H9 (cell line): ENCODE results near the gene VEGFC. TPM values are rescaled to one million over a fixed set of nuclear protein-coding genes. Genes with fewer than 3 reads are reported as not detected.

Source experiments
- DNase-seq: peaks from one replicate; pipeline ENCODE4 v3.0.0-alpha.2; 2017
- H2AFZ ChIP-seq: one replicate; pipeline ENCODE4 v1.6.1; 2013; ENCODE audit warnings: mild to moderate bottlenecking, low read length, control low read depth, moderate library complexity
- H2AK5ac ChIP-seq: 2 replicates; pipeline ENCODE4 v1.6.1; 2013; ENCODE audit warnings: low read length, control low read depth, mixed read lengths; ENCODE audit not compliant: insufficient read length
- H2BK120ac ChIP-seq: one replicate; pipeline ENCODE4 v1.6.1; 2013; ENCODE audit warnings: low read depth, mild to moderate bottlenecking, low read length, control low read depth, inconsistent platforms; ENCODE audit not compliant: poor library complexity, severe bottlenecking
- H2BK12ac ChIP-seq: 2 replicates; pipeline ENCODE4 v1.6.1; 2013; ENCODE audit warnings: low read length, control low read depth, mixed read lengths, low read depth; ENCODE audit not compliant: insufficient read length
- H2BK15ac ChIP-seq: 2 replicates; pipeline ENCODE4 v1.6.1; 2013; ENCODE audit warnings: low read depth, low read length, control low read depth
- H2BK20ac ChIP-seq: one replicate; pipeline ENCODE4 v1.6.1; 2013; ENCODE audit warnings: low read depth, mild to moderate bottlenecking, low read length, control low read depth, inconsistent platforms; ENCODE audit not compliant: poor library complexity, severe bottlenecking
- H2BK5ac ChIP-seq: 2 replicates; pipeline ENCODE4 v1.6.1; 2013; ENCODE audit warnings: low read length, control low read depth, mixed read lengths; ENCODE audit not compliant: insufficient read length
- H3K14ac ChIP-seq: 2 replicates; pipeline ENCODE4 v1.6.1; 2013; ENCODE audit warnings: low read length, control low read depth; ENCODE audit not compliant: insufficient read depth
- H3K18ac ChIP-seq: 2 replicates; pipeline ENCODE4 v1.6.1; 2013; ENCODE audit warnings: low read depth, mild to moderate bottlenecking, mixed read lengths, low read length, control low read depth; ENCODE audit not compliant: insufficient read length
- H3K23ac ChIP-seq: 2 replicates; pipeline ENCODE4 v1.6.1; 2013; ENCODE audit warnings: low read length, control low read depth, mixed read lengths, low read depth; ENCODE audit not compliant: insufficient read length
- H3K23me2 ChIP-seq: 2 replicates; pipeline ENCODE4 v1.6.1; 2013; ENCODE audit warnings: low read depth, mild to moderate bottlenecking, mixed read lengths, low read length, control low read depth; ENCODE audit not compliant: insufficient read length, poor library complexity, severe bottlenecking
- H3K27ac ChIP-seq: 2 replicates; pipeline ENCODE4 v1.5.1; 2013; ENCODE audit warnings: low read length, control low read depth, mixed read lengths, low read depth; ENCODE audit not compliant: insufficient read length
- H3K27me3 ChIP-seq: 2 replicates; pipeline ENCODE4 v1.6.1; 2013; ENCODE audit warnings: low read length, control low read depth, inconsistent platforms; ENCODE audit not compliant: insufficient read depth
- H3K4ac ChIP-seq: 2 replicates; pipeline ENCODE4 v1.6.1; 2013; ENCODE audit warnings: low read depth, mild to moderate bottlenecking, control low read depth, inconsistent platforms, low read length, moderate library complexity
- H3K4me1 ChIP-seq: 2 replicates; pipeline ENCODE4 v1.6.1; 2013; ENCODE audit warnings: low read length, control low read depth, inconsistent platforms; ENCODE audit not compliant: insufficient read depth
- H3K4me2 ChIP-seq: 2 replicates; pipeline ENCODE4 v1.6.1; 2013; ENCODE audit warnings: low read length, control low read depth, mixed read lengths; ENCODE audit not compliant: insufficient read length, insufficient read depth
- H3K56ac ChIP-seq: 2 replicates; pipeline ENCODE4 v1.6.1; 2013; ENCODE audit warnings: low read depth, mild to moderate bottlenecking, mixed read lengths, low read length, control low read depth; ENCODE audit not compliant: insufficient read length
- H3K79me1 ChIP-seq: 2 replicates; pipeline ENCODE4 v1.6.1; 2013; ENCODE audit warnings: low read depth, mild to moderate bottlenecking, moderate library complexity, low read length, control low read depth, inconsistent platforms; ENCODE audit not compliant: insufficient read depth, poor library complexity, severe bottlenecking
- H3K79me2 ChIP-seq: 2 replicates; pipeline ENCODE4 v1.6.1; 2013; ENCODE audit warnings: low read length, control low read depth, inconsistent platforms; ENCODE audit not compliant: insufficient read depth
- H3K9ac ChIP-seq: 2 replicates; pipeline ENCODE4 v1.6.1; 2013; ENCODE audit warnings: low read length, control low read depth, mixed read lengths; ENCODE audit not compliant: insufficient read length; ENCODE audit errors: extremely low read depth
- H3K9me3 ChIP-seq: one replicate; pipeline ENCODE4 v1.6.1; 2013; ENCODE audit warnings: low read depth, low read length, inconsistent platforms; ENCODE audit not compliant: control insufficient read depth
- H3T11ph ChIP-seq: one replicate; pipeline ENCODE4 v1.6.1; 2013; ENCODE audit warnings: mild to moderate bottlenecking, low read length, control low read depth, inconsistent platforms
- H4K20me1 ChIP-seq: one replicate; pipeline ENCODE4 v1.6.1; 2013; ENCODE audit not compliant: control insufficient read depth, insufficient read length, insufficient read depth
- H4K5ac ChIP-seq: 2 replicates; pipeline ENCODE4 v1.6.1; 2013; ENCODE audit warnings: low read depth, mild to moderate bottlenecking, mixed read lengths, low read length, control low read depth; ENCODE audit not compliant: insufficient read length
- H4K8ac ChIP-seq: replicated peaks from 2 replicates; pipeline ENCODE4 v1.6.1; 2013; ENCODE audit warnings: low read length, control low read depth, mixed read lengths, low read depth; ENCODE audit not compliant: insufficient read length
- H4K91ac ChIP-seq: 2 replicates; pipeline ENCODE4 v1.6.1; 2013; ENCODE audit warnings: low read depth, mild to moderate bottlenecking, moderate library complexity, mixed read lengths, low read length, control low read depth; ENCODE audit not compliant: insufficient read length
- H3K27ac Mint-ChIP-seq, 3 experiments: 2 replicates in 2 of 3; 3 replicates in 1 of 3; pipeline ENCODE4 v1.8.0; 2020 to 2021; ENCODE audit warnings: mixed read lengths in 3 of 3, mild to moderate bottlenecking in 1 of 3, moderate library complexity in 1 of 3
- H3K27me3 Mint-ChIP-seq: 2 replicates; pipeline ENCODE4 v1.8.0; 2021; ENCODE audit warnings: low read depth, mild to moderate bottlenecking, moderate library complexity, mixed read lengths
- H3K36me3 Mint-ChIP-seq, 3 experiments: 2 replicates in 2 of 3; 3 replicates in 1 of 3; pipeline ENCODE4 v1.8.0; 2020 to 2021; ENCODE audit warnings: low read depth in 3 of 3, mixed read lengths in 3 of 3; ENCODE audit not compliant: insufficient read depth in 1 of 3
- H3K4me1 Mint-ChIP-seq, 2 experiments: 2 replicates each; pipeline ENCODE4 v1.8.0; 2020; ENCODE audit warnings: mixed read lengths in 2 of 2
- H3K4me3 Mint-ChIP-seq, 2 experiments: 2 replicates in 1 of 2; 3 replicates in 1 of 2; pipeline ENCODE4 v1.8.0; 2020 to 2021; ENCODE audit warnings: mild to moderate bottlenecking in 2 of 2, mixed read lengths in 2 of 2, moderate library complexity in 1 of 2
- H3K9me3 Mint-ChIP-seq, 2 experiments: 2 replicates in 1 of 2; 3 replicates in 1 of 2; pipeline ENCODE4 v1.8.0; 2020; ENCODE audit warnings: mild to moderate bottlenecking in 2 of 2, mixed read lengths in 2 of 2, moderate library complexity in 1 of 2
- CTCF ChIP-seq: fragments of 200-600 bp; sonication (generic); conservative IDR thresholded peaks from 3 replicates; pipeline ENCODE4 v1.8.0; 2021; ENCODE audit warnings: antibody characterized with exemption, mild to moderate bottlenecking
- WGBS: extraction: QIAGEN DNeasy Blood & Tissue Kit; methylation state at CpG from one replicate; pipeline ENCODE4 v1.1.7; 2013; ENCODE audit warnings: missing lambda C conversion rate, low lambda C conversion rate, mixed read lengths; ENCODE audit not compliant: insufficient read length; ENCODE audit errors: extremely low coverage; 5-methylcytosine and 5-hydroxymethylcytosine counted together
- total RNA-seq: library from RNA; stranded (reverse); gene quantifications from 2 replicates; pipeline ENCODE4 v1.2.1, GENCODE V29; 2021

Gene VEGFC
- total RNA-seq, 1 experiment from 2014 or later = 0.46 TPM

GRCh38 chr4:176769514-176769913 lies 23.2 kb downstream of the VEGFC start:
- Histone ChIP-seq H4K20me1 (no peaks in the 10 kb centered on the region), H2BK5ac (no peak overlapping the region), H4K91ac (no peak overlapping the region), H2BK15ac (no peak overlapping the region), H3K4me1 (no peaks in the 10 kb centered on the region), H2AK5ac (no peak overlapping the region), H3K23ac (no peak overlapping the region), H3K79me1 (no peaks in the 10 kb centered on the region), H3K14ac (no peak overlapping the region), H4K5ac (no peak overlapping the region), H3K27me3 (no peaks in the 10 kb centered on the region), H3K9me3 (no peaks in the 10 kb centered on the region), H2AFZ (no peak overlapping the region), H4K8ac (no peak overlapping the region), H3K79me2 (no peaks in the 10 kb centered on the region), H3K27ac (no peak overlapping the region), H3K23me2 (no peaks in the 10 kb centered on the region), H3T11ph (no peak overlapping the region), H3K4me2 (no peak overlapping the region), H3K4ac (no peak overlapping the region), H3K18ac (no peak overlapping the region), H2BK120ac (no peak overlapping the region), H2BK12ac (no peak overlapping the region), H3K9ac (no peak overlapping the region), H3K56ac (no peak overlapping the region), H2BK20ac (no peak overlapping the region)
- H3K27ac Mint-ChIP-seq = no peak overlapping the region
- no peak for TF ChIP-seq CTCF
- peaks cover 2 to 3% of the 10 kb centered on the region in 2 experiments; a peak in 2 of 5 replicates for H3K9me3 Mint-ChIP-seq
- no peak overlapping the region for H3K4me3 Mint-ChIP-seq
- no peak for DNase-seq
- peaks cover 2% of the 10 kb centered on the region; the same call in 1 of the 2 replicates for H3K27me3 Mint-ChIP-seq
- peaks cover 8 to 9% of the 10 kb centered on the region in 2 experiments for H3K4me1 Mint-ChIP-seq
- no CpG with 5 or more reads among the region's 2 CpGs for WGBS
- H3K36me3 Mint-ChIP-seq = peaks cover 0 to 5% (median 0%) of the 10 kb centered on the region in 3 experiments; a peak in 3 of 7 replicates
